ENCODE measurements around the gene CEND1.

Gene CEND1

GRCh38 chr11:792535-792821 lies 2.6 kb upstream of the CEND1 start:
- no peak for TF ChIP-seq CTCF (IDR thresholded peaks at IDR 0.05; ENCODE audit: insufficient read depth, missing control alignments)
- FAIRE-seq = no peak
- no peak for DNase-seq (ENCODE audit: insufficient read length, low spot score)

GRCh38 chr11:791658-792534 lies 2.0 kb upstream of the CEND1 start:
- TF ChIP-seq CTCF (IDR thresholded peaks at IDR 0.05; ENCODE audit: insufficient read depth, missing control alignments) = no peak
- DNase-seq (ENCODE audit: insufficient read length, low spot score) (no peak), FAIRE-seq (no peak)

GRCh38 chr11:790721-791564 lies 1.1 kb upstream of the CEND1 start:
- DNase-seq (ENCODE audit: insufficient read length, low spot score) (no peak), FAIRE-seq (no peak)
- TF ChIP-seq CTCF (IDR thresholded peaks at IDR 0.05; ENCODE audit: insufficient read depth, missing control alignments) = no peak

DNA sequence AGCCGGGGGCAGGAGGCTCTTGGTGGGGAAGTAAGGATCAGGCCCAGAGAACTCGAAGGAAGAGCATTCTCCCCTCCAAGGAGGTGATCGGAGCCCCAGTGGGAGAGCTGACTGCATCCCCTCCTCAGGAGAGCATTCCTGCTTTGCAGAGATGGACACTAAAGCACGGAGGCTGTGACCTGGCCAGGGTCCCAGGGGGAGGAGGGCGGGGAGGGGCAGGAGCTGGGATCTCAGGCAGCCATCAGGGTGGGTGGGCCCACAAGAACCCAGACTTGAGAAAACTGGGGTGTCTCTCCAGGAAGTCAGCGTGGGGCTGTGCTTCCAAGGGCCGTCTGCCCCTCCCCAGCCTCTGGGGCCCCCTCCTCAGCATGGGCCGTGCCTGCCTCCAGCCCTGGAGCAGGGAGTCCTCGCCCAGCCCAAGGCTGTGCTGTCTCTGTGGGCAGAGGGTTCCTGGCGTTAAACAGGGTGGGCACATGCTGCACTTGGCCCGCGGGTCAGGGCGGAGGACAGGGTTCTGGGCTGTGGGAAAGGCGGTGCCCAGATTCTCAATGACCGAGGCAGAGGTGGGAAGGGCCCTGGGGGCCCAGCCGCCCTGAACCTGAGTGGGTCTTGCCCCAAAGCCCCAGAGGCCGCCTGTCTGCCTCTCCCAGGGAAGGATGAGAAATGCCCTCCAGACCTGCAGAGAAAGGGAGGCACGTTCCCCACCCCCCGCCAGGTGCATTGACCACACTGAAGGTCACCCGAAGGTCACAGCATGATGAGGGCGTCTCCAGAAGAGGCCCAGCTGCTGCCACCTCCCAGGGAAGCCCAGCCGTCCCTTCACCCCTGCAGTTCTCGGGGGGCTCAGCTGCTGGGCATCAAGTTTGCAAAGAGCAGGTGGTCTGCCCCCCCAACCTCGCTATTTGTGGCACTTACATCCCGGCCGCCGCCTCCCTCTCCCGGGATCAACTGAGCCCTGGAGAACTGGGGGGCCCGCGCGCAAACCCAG lies 643 bp downstream of the CEND1 start:
- no peak for TF ChIP-seq CTCF (IDR thresholded peaks at IDR 0.05; ENCODE audit: insufficient read depth, missing control alignments)
- FAIRE-seq = no peak
- no peak for DNase-seq (ENCODE audit: insufficient read length, low spot score)

- DNase-seq (ENCODE audit: insufficient read length, low spot score) = no peak
- TF ChIP-seq CTCF (IDR thresholded peaks at IDR 0.05; ENCODE audit: insufficient read depth, missing control alignments) = no peak
Measured at GRCh38 chr11:788009-788640, 1.8 kb downstream of the CEND1 start.

DNA sequence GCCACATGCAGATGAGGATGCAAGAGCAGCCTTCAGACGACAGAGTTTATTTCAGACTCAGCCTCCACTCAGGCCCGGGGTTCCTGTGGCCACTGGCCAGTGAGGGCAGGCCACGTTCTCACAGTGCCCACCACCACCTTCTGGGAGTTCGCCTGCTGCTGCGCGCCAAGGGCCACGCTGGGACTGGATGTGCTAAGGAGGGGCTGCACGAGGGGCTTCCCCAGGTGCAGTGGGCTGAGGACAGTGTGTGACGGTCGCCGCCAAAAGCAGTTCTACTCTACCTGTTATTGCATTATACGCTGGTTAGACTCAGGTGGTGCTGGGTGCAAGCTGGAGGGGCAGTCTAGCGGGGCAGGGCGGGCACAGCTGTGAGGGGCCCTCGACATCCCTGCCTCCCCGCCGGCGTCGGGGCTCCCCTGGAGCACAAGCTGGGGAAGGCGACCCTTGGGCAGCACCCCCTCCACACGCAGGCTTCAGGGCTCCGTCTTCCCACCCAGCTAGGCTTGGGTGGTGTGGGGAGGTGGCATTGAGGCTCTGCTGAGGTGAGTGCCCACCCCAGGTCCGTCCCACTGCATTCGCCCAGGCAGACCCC lies 2.7 kb downstream of the CEND1 start:
- no peak for FAIRE-seq
- no peak for TF ChIP-seq CTCF (IDR thresholded peaks at IDR 0.05; ENCODE audit: insufficient read depth, missing control alignments)
- no peak for DNase-seq (ENCODE audit: insufficient read length, low spot score)

More at GRCh38 chr11:788009-788640, 1.8 kb downstream of the CEND1 start:
- FAIRE-seq = no peak
